ENCODE data around the gene MRPS5. TPM values are rescaled to one million over a fixed set of nuclear protein-coding genes. Genes with fewer than 3 reads are reported as not detected.

The MRPS5 gene
- polyA plus RNA-seq, 4 donors, result 63.0 to 75.7 (median 63.7) TPM

Other genes with a start within 250 kb of the MRPS5 start
- gene MAL, start 96.1 kb downstream of the MRPS5 start, polyA plus RNA-seq (ENCODE audit: insufficient read length in 4 of 4), result 100 to 1,000 TPM; 314 to 402 (median 338) TPM
- 10 to 100 TPM; 21.6 to 35.2 (median 23.4) TPM for gene ZNF514, start 38.0 kb upstream of the MRPS5 start, polyA plus RNA-seq (ENCODE audit: insufficient read length in 4 of 4)
- gene ZNF2, start 44.0 kb upstream of the MRPS5 start, polyA plus RNA-seq (ENCODE audit: insufficient read length in 4 of 4), result 1 to 10 TPM; 7.6 to 9.5 (median 8.1) TPM
- gene ZNF892, start 85.7 kb upstream of the MRPS5 start, polyA plus RNA-seq (ENCODE audit: insufficient read length in 4 of 4), result 1 to 10 TPM; 3.9 to 4.9 (median 4.9) TPM
- 10 to 100 TPM; 24.9 to 45.1 (median 34.7) TPM for gene PROM2, start 152.6 kb upstream of the MRPS5 start, polyA plus RNA-seq (ENCODE audit: insufficient read length in 4 of 4)
- 10 to 100 TPM; 14.6 to 16.8 (median 15.3) TPM for gene KCNIP3, start 175.5 kb upstream of the MRPS5 start, polyA plus RNA-seq (ENCODE audit: insufficient read length in 4 of 4)

Data from right renal pelvis (tissue), 4 donors.